B cell (primary cell): ENCODE measurements around the gene TPRG1L. TPM values are rescaled to one million over a fixed set of nuclear protein-coding genes. Genes with fewer than 3 reads are reported as not detected.

ENCODE experiments used
- ATAC-seq: fragments of 200-7000 bp; cut with Tn5 transposase; one replicate; pipeline ENCODE4 v1.10.0; 2021; ENCODE audit warnings: low read depth, mild to moderate bottlenecking, moderate number of reproducible peaks, moderate library complexity
- CTCF ChIA-PET: fragments of 350-600 bp; sonication (Branson Sonifier 250); formaldehyde crosslinking; loops from one replicate; lab custom pipeline; 2021; ENCODE audit warnings: antibody characterized with exemption, inconsistent platforms; lab: Charles Lee
- POLR2A ChIA-PET: fragments of 350-600 bp; sonication (Branson Sonifier 250); formaldehyde crosslinking; loops from one replicate; lab custom pipeline; 2021; ENCODE audit warnings: antibody characterized with exemption; lab: Charles Lee
- DNase-seq: peaks from one replicate; pipeline ENCODE4 v3.0.0; 2013
- H2AFZ ChIP-seq: 2 replicates; pipeline ENCODE4 v1.6.1; 2012; ENCODE audit warnings: mild to moderate bottlenecking, low read depth, low read length; ENCODE audit not compliant: insufficient read depth, poor library complexity, severe bottlenecking
- H3K27ac ChIP-seq, 2 donors: 1 replicate in 1 of 2; 2 replicates in 1 of 2; pipeline ENCODE4 v1.5.1; 2012 to 2013; ENCODE audit warnings: low read length in 2 of 2, mild to moderate bottlenecking in 2 of 2, moderate library complexity in 1 of 2
- H3K27me3 ChIP-seq, 4 experiments: fragments of 200-600 bp in 1 of 4; sonication (generic) in 1 of 4; replicated peaks in 1 of 4; 1 replicate in 2 of 4; 2 replicates in 2 of 4; pipeline versions ENCODE4 v1.6.1 to v1.7.0; 2013 to 2016; ENCODE audit warnings: low read length in 3 of 4, mild to moderate bottlenecking in 2 of 4, mixed read lengths in 1 of 4, moderate library complexity in 1 of 4; ENCODE audit not compliant: insufficient read depth in 4 of 4, control insufficient read depth in 3 of 4; ENCODE audit errors: control extremely low read depth in 1 of 4
- H3K36me3 ChIP-seq, 2 experiments: replicated peaks in 1 of 2; 1 replicate in 1 of 2; 2 replicates in 1 of 2; pipeline versions ENCODE4 v1.6.1 to v1.7.1; 2013; ENCODE audit warnings: low read length in 1 of 2; ENCODE audit not compliant: insufficient read depth in 2 of 2, control insufficient read depth in 1 of 2; ENCODE audit errors: control extremely low read depth in 1 of 2, extremely low read depth in 1 of 2
- H3K4me1 ChIP-seq, 2 donors: fragments of 200-600 bp in 1 of 2; sonication (generic) in 1 of 2; 1 replicate in 1 of 2; 2 replicates in 1 of 2; pipeline versions ENCODE4 v1.5.1 to v1.6.1; 2013 to 2017; ENCODE audit warnings: low read length in 2 of 2; ENCODE audit not compliant: control insufficient read depth in 2 of 2, insufficient read depth in 2 of 2
- H3K4me2 ChIP-seq: replicated peaks from 2 replicates; pipeline ENCODE3; 2012; ENCODE audit warnings: mild to moderate bottlenecking, low read depth, low read length; ENCODE audit not compliant: poor library complexity, severe bottlenecking
- H3K4me3 ChIP-seq, 5 experiments: fragments of 200-600 bp in 1 of 5; sonication (generic) in 1 of 5; 1 replicate in 3 of 5; 2 replicates in 2 of 5; pipeline versions ENCODE4 v1.5.1 to v1.7.0; 2011 to 2016; ENCODE audit warnings: low read length in 4 of 5, mild to moderate bottlenecking in 4 of 5, low read depth in 2 of 5, control low read depth in 1 of 5, moderate library complexity in 1 of 5; ENCODE audit not compliant: insufficient read depth in 1 of 5; ENCODE audit errors: control extremely low read depth in 1 of 5, extremely low read depth in 1 of 5
- H3K79me2 ChIP-seq: fragments of 200-600 bp; sonication (generic); one replicate; pipeline ENCODE4 v1.6.0; 2016; ENCODE audit warnings: low read length; ENCODE audit not compliant: control insufficient read depth, insufficient read depth
- H3K9ac ChIP-seq: fragments of 200-600 bp; sonication (generic); 2 replicates; pipeline ENCODE4 v1.6.1; 2017; ENCODE audit warnings: mild to moderate bottlenecking, low read length, moderate library complexity
- H3K9me3 ChIP-seq, 3 donors: one replicate each; pipeline versions ENCODE4 v1.6.1 to v1.7.1; 2013; ENCODE audit warnings: low read length in 2 of 3; ENCODE audit not compliant: control insufficient read depth in 2 of 3, insufficient read depth in 1 of 3; ENCODE audit errors: control extremely low read depth in 1 of 3
- H4K20me1 ChIP-seq: 2 replicates; pipeline ENCODE4 v1.6.0; 2012; ENCODE audit warnings: mild to moderate bottlenecking, low read length; ENCODE audit not compliant: insufficient read depth, control insufficient read depth, poor library complexity, severe bottlenecking
- H3K27ac Mint-ChIP-seq: one replicate; pipeline ENCODE4 v1.8.0; 2021; ENCODE audit warnings: mixed read lengths
- H3K27me3 Mint-ChIP-seq: one replicate; pipeline ENCODE4 v1.8.0; 2021; ENCODE audit warnings: mixed read lengths
- H3K4me1 Mint-ChIP-seq: one replicate; pipeline ENCODE4 v1.8.0; 2021; ENCODE audit warnings: mixed read lengths
- H3K4me3 Mint-ChIP-seq: one replicate; pipeline ENCODE4 v1.8.0; 2021; ENCODE audit warnings: mixed read lengths
- H3K9me3 Mint-ChIP-seq: one replicate; pipeline ENCODE4 v1.8.0; 2022; ENCODE audit warnings: mixed read lengths; ENCODE audit not compliant: insufficient read depth
- EZH2 ChIP-seq: IDR thresholded peaks from 2 replicates; pipeline ENCODE4 v1.6.1; 2012; ENCODE audit warnings: borderline replicate concordance, low read depth, mild to moderate bottlenecking, moderate library complexity, low read length; ENCODE audit not compliant: insufficient read depth, poor library complexity, severe bottlenecking
- WGBS: methylation state at CpG from one replicate; pipeline ENCODE4 v1.1.5; 2013; ENCODE audit warnings: missing lambda C conversion rate; ENCODE audit not compliant: insufficient coverage; 5-methylcytosine and 5-hydroxymethylcytosine counted together
- intact Hi-C: fragments of 100-400 bp; cut with micrococcal nuclease; formaldehyde crosslinking; loops from one replicate; pipeline ENCODE4 v1.10.0; 2022
- polyA plus RNA-seq: library from polyadenylated mRNA; depleted of rRNA; stranded (reverse); fragments of >200 nt; gene quantifications from 2 replicates; pipeline ENCODE4 v1.2.3, GENCODE V29; 2012
- total RNA-seq, 2 donors: library from RNA; stranded (reverse); fragments of 120-200 nt in 1 of 2; gene quantifications; 1 replicate in 1 of 2; 2 replicates in 1 of 2; pipeline versions ENCODE4 v1.2.3 to v1.2.4, GENCODE V29; 2013 to 2022
- TF ChIP-seq, protein P1 (sequence below): fragments of 200-600 bp; IDR thresholded peaks from one replicate; pipeline ENCODE4 v1.8.0; 2022; ENCODE audit warnings: antibody characterized with exemption, mild to moderate bottlenecking

Gene TPRG1L
- total and polyA plus RNA-seq, 2 donors (not counting 1 experiment from before 2014, with no cell fraction given): 19.5 to 48.6 TPM

DNA sequence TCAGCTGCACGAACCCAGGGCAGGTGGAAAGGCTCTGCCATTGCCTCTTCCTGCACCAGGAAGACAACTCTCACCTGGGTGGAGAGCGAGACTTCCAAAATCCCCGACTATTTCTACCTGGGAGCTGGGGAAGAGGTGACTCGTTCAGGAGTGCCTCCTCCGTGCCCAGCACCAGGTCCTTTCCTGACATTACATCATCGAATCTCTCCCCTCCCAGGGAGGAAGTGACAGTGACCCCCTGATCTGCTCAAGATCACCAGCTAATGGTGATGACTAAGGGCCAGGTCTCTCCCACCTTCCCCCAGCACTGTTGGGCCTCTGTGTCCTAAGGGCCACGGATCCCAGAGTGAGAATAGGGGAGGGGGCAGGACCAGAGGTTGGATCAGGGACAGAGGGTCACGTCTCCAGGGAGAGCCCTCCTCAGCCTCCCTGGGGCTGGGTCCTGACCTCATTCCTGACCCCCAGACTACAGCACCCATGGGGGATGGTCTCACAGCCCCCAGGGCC, 20.3 kb upstream of the TPRG1L start:
- TF ChIP-seq EZH2: no peak
- TF ChIP-seq, protein P1, sequence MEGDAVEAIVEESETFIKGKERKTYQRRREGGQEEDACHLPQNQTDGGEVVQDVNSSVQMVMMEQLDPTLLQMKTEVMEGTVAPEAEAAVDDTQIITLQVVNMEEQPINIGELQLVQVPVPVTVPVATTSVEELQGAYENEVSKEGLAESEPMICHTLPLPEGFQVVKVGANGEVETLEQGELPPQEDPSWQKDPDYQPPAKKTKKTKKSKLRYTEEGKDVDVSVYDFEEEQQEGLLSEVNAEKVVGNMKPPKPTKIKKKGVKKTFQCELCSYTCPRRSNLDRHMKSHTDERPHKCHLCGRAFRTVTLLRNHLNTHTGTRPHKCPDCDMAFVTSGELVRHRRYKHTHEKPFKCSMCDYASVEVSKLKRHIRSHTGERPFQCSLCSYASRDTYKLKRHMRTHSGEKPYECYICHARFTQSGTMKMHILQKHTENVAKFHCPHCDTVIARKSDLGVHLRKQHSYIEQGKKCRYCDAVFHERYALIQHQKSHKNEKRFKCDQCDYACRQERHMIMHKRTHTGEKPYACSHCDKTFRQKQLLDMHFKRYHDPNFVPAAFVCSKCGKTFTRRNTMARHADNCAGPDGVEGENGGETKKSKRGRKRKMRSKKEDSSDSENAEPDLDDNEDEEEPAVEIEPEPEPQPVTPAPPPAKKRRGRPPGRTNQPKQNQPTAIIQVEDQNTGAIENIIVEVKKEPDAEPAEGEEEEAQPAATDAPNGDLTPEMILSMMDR: no peak
- H3K4me2 ChIP-seq: no peak overlapping the region
- Mint-ChIP-seq H3K4me1 (peaks cover 2% of the 10 kb centered on the region), H3K9me3 (no peaks in the 10 kb centered on the region), H3K4me3 (no peak overlapping the region), H3K27me3 (no peaks in the 10 kb centered on the region), H3K27ac (no peak overlapping the region)
- H3K36me3 ChIP-seq: no peaks in the 10 kb centered on the region
- H2AFZ ChIP-seq: no peak overlapping the region
- no peaks in the 10 kb centered on the region for H4K20me1 ChIP-seq
- H3K27me3 ChIP-seq: peaks cover 0 to 15% (median 5%) of the 10 kb centered on the region in 4 experiments
- intact Hi-C loops: no loop called here
- DNase-seq: no peak
- WGBS: 100% methylated on average over 2 of the region's 8 CpGs
- H3K4me3 ChIP-seq: no peak overlapping the region
- peaks cover 0 to 7% (median 0%) of the 10 kb centered on the region in 3 donors for H3K9me3 ChIP-seq
- CTCF ChIA-PET: no interaction called here
- no peaks in the 10 kb centered on the region for H3K4me1 ChIP-seq
- ATAC-seq: no peak
- H3K27ac ChIP-seq: no peak overlapping the region
- POLR2A ChIA-PET: no interaction called here
- H3K79me2 ChIP-seq: no peaks in the 10 kb centered on the region
- H3K9ac ChIP-seq: no peak overlapping the region

DNA sequence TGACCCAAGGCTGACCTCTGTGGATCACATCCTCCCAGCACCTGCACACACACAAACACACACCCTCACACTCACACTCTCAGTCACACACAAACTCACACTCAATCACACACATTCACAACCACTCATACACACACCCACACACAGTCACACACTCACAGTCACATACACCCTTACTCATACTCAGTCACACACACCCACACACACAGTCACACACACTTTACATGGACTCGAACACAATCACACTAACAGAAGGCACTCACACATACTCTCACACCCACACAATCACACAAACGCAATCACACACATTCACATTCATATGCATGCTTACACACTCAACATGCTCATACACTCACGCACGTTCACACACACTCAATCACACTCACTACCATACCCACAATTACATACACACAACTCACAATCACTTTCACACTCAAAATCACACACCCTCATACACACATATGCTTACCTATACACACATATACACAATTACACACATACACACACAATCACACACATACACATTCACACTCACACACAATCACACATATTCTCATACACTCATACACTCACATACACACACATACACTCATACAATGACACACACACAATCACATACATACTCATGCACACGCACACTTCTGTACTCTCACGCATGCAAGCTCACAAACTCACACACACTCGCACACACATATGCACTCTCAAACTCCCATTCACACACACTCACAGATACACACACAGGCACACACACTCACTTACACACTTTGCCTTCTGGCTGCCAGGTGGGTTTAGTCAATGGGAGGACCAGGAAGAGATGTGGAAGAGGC, 19.6 kb upstream of the TPRG1L start:
- H3K79me2 ChIP-seq: no peaks in the 10 kb centered on the region
- no peak for DNase-seq
- TF ChIP-seq, protein P1: no peak
- TF ChIP-seq EZH2: no peak
- H3K36me3 ChIP-seq: no peaks in the 10 kb centered on the region
- H3K4me1 Mint-ChIP-seq: peaks cover 2% of the 10 kb centered on the region
- no peak overlapping the region for H3K27ac Mint-ChIP-seq
- H3K4me2 ChIP-seq: no peak overlapping the region
- H3K9me3 Mint-ChIP-seq: no peaks in the 10 kb centered on the region
- 96% methylated on average over 6 of the region's 7 CpGs for WGBS
- H2AFZ ChIP-seq: no peak overlapping the region
- no peak overlapping the region for H3K4me3 ChIP-seq
- H3K9me3 ChIP-seq: peaks cover 0 to 7% (median 0%) of the 10 kb centered on the region in 3 donors
- H3K27ac ChIP-seq: no peak overlapping the region
- ChIA-PET CTCF (no interaction called here), POLR2A (no interaction called here)
- H3K27me3 Mint-ChIP-seq: no peaks in the 10 kb centered on the region
- H3K4me1 ChIP-seq: peaks cover 2 to 3% of the 10 kb centered on the region in 2 donors
- no peak for ATAC-seq
- no peak overlapping the region for H3K9ac ChIP-seq
- no peak overlapping the region for H3K4me3 Mint-ChIP-seq
- intact Hi-C loops: no loop called here
- no peaks in the 10 kb centered on the region for H4K20me1 ChIP-seq
- H3K27me3 ChIP-seq: peaks cover 0 to 21% (median 7%) of the 10 kb centered on the region in 4 experiments
